HEK293 (cell line): ENCODE measurements around the gene GSTP1.
"Not testable (repeated sequence)": the region's sequence is repeated elsewhere in the genome, so short reads cannot be mapped to it uniquely, and the experiment has no call there.

Experiments
- CTCF ChIA-PET: fragments of 350-600 bp; formaldehyde crosslinking; extraction: SDS; loops from one replicate; lab custom pipeline; 2021; ENCODE audit warnings: antibody characterized with exemption; lab: Yijun Ruan, JAX
- POLR2A ChIA-PET: fragments of 300-600 bp; formaldehyde crosslinking; extraction: SDS; loops from one replicate; lab custom pipeline; 2020; ENCODE audit warnings: antibody characterized with exemption, inconsistent platforms; lab: Yijun Ruan, JAX
- H3K27ac ChIP-seq: fragments of 200-500 bp; sonication (Bioruptor generic); 2 replicates; pipeline ENCODE4 v1.5.1; 2014; ENCODE audit warnings: low read depth, low read length, control low read depth, inconsistent platforms; ENCODE audit errors: extremely low read depth
- H3K36me3 ChIP-seq, 2 experiments: fragments of 200-500 bp in 1 of 2; sonication (Bioruptor generic) in 1 of 2; 1 replicate in 1 of 2; 2 replicates in 1 of 2; pipeline ENCODE4 v1.5.1; 2014 to 2017; ENCODE audit warnings: inconsistent platforms in 2 of 2, low read length in 2 of 2; ENCODE audit not compliant: control insufficient read depth in 2 of 2, insufficient read depth in 1 of 2
- H3K4me1 ChIP-seq: fragments of 200-500 bp; sonication (Bioruptor generic); 2 replicates; pipeline ENCODE4 v1.5.1; 2014; ENCODE audit warnings: mild to moderate bottlenecking, low read length, inconsistent platforms; ENCODE audit not compliant: control insufficient read depth, insufficient read depth
- H3K4me3 ChIP-seq: 2 replicates; pipeline ENCODE4 v1.5.1; 2011; ENCODE audit warnings: low read depth, mild to moderate bottlenecking, control low read depth, low read length, moderate library complexity
- H3K9me3 ChIP-seq: fragments of 200-500 bp; sonication (Bioruptor generic); 2 replicates; pipeline ENCODE4 v1.5.1; 2014; ENCODE audit warnings: low read depth, low read length, inconsistent platforms; ENCODE audit not compliant: control insufficient read depth, insufficient read depth
- BCL11A ChIP-seq: fragments of 450-650 bp; formaldehyde crosslinking; IDR thresholded peaks from 2 replicates; pipeline ENCODE4 v1.5.1; 2016; ENCODE audit warnings: low read depth, missing biosample characterization, missing genetic modification characterization
- HOXC10 ChIP-seq: sonication (generic); formaldehyde crosslinking; IDR thresholded peaks from 2 replicates; pipeline ENCODE4 v1.8.1; 2023; ENCODE audit warnings: mild to moderate bottlenecking, missing genetic modification reagents
- KLF10 ChIP-seq: fragments of 450-650 bp; IDR thresholded peaks from 2 replicates; pipeline ENCODE4 v1.5.1; 2018; ENCODE audit warnings: missing biosample characterization, mild to moderate bottlenecking, missing genetic modification characterization
- KLF16 ChIP-seq: fragments of 450-650 bp; formaldehyde crosslinking; IDR thresholded peaks from 2 replicates; pipeline ENCODE4 v1.5.1; 2017; ENCODE audit warnings: missing biosample characterization, missing genetic modification characterization
- KLF7 ChIP-seq: fragments of 450-650 bp; formaldehyde crosslinking; IDR thresholded peaks from 2 replicates; pipeline ENCODE4 v1.5.1; 2016; ENCODE audit warnings: missing biosample characterization, missing genetic modification characterization, borderline replicate concordance
- KLF9 ChIP-seq: fragments of 450-650 bp; formaldehyde crosslinking; IDR thresholded peaks from 2 replicates; pipeline ENCODE4 v1.5.1; 2016; ENCODE audit warnings: missing biosample characterization, missing genetic modification characterization, low read depth
- MYNN ChIP-seq: fragments of 450-650 bp; formaldehyde crosslinking; IDR thresholded peaks from 2 replicates; pipeline ENCODE4 v1.5.1; 2016; ENCODE audit warnings: missing biosample characterization, missing genetic modification characterization, borderline replicate concordance
- OSR2 ChIP-seq: fragments of 450-650 bp; formaldehyde crosslinking; IDR thresholded peaks from 2 replicates; pipeline ENCODE4 v1.5.1; 2016; ENCODE audit warnings: missing biosample characterization, missing genetic modification characterization
- PRDM6 ChIP-seq: fragments of 450-650 bp; formaldehyde crosslinking; IDR thresholded peaks from 2 replicates; pipeline ENCODE4 v1.5.1; 2017; ENCODE audit warnings: missing biosample characterization, missing genetic modification characterization
- SCRT2 ChIP-seq: fragments of 450-650 bp; formaldehyde crosslinking; IDR thresholded peaks from 2 replicates; pipeline ENCODE4 v1.5.1; 2016; ENCODE audit warnings: missing biosample characterization, missing genetic modification characterization
- ZNF140 ChIP-seq: fragments of 450-650 bp; formaldehyde crosslinking; IDR thresholded peaks from 2 replicates; pipeline ENCODE4 v1.5.1; 2016; ENCODE audit warnings: missing biosample characterization, missing genetic modification characterization
- ZNF148 ChIP-seq: fragments of 450-650 bp; formaldehyde crosslinking; IDR thresholded peaks from 2 replicates; pipeline ENCODE4 v1.5.0; 2017; ENCODE audit warnings: missing biosample characterization, missing genetic modification characterization, borderline replicate concordance
- ZNF184 ChIP-seq: fragments of 450-650 bp; IDR thresholded peaks from 2 replicates; pipeline ENCODE4 v1.5.1; 2018; ENCODE audit warnings: missing biosample characterization, mild to moderate bottlenecking, missing genetic modification characterization
- ZNF214 ChIP-seq: fragments of 450-650 bp; formaldehyde crosslinking; IDR thresholded peaks from 2 replicates; pipeline ENCODE4 v1.5.1; 2017; ENCODE audit warnings: missing biosample characterization, mild to moderate bottlenecking, missing genetic modification characterization, borderline replicate concordance
- ZNF391 ChIP-seq: fragments of 450-650 bp; formaldehyde crosslinking; IDR thresholded peaks from 2 replicates; pipeline ENCODE4 v1.5.1; 2016; ENCODE audit warnings: low read depth, missing biosample characterization, missing genetic modification characterization, borderline replicate concordance
- ZNF600 ChIP-seq: fragments of 450-650 bp; formaldehyde crosslinking; IDR thresholded peaks from 2 replicates; pipeline ENCODE4 v1.5.1; 2016; ENCODE audit warnings: missing biosample characterization, missing genetic modification characterization
- ZNF626 ChIP-seq: fragments of 450-650 bp; sonication (Bioruptor Pico); formaldehyde crosslinking; IDR thresholded peaks from 2 replicates; pipeline ENCODE4 v1.5.1; 2018; ENCODE audit warnings: missing biosample characterization, missing genetic modification characterization, inconsistent platforms
- ZNF654 ChIP-seq: fragments of 450-650 bp; formaldehyde crosslinking; IDR thresholded peaks from 2 replicates; pipeline ENCODE4 v1.5.1; 2016; ENCODE audit warnings: low read depth, missing biosample characterization, missing genetic modification characterization
- ZNF677 ChIP-seq: fragments of 450-650 bp; IDR thresholded peaks from 2 replicates; pipeline ENCODE4 v1.5.0; 2018; ENCODE audit warnings: missing biosample characterization, mild to moderate bottlenecking, missing genetic modification characterization, moderate library complexity
- ZNF76 ChIP-seq: fragments of 450-650 bp; formaldehyde crosslinking; IDR thresholded peaks from 2 replicates; pipeline ENCODE4; 2016; ENCODE audit warnings: low read depth, missing biosample characterization, missing genetic modification characterization, borderline replicate concordance
- ZNF777 ChIP-seq: fragments of 450-650 bp; formaldehyde crosslinking; IDR thresholded peaks from 2 replicates; pipeline ENCODE4 v1.5.1; 2017; ENCODE audit warnings: missing biosample characterization, missing genetic modification characterization, borderline replicate concordance
- TF ChIP-seq, protein P1 (sequence below): fragments of 450-650 bp; formaldehyde crosslinking; IDR thresholded peaks from 2 replicates; pipeline ENCODE4 v1.5.1; 2016; ENCODE audit warnings: missing biosample characterization, missing genetic modification characterization
- TF ChIP-seq, protein P2 (sequence below): fragments of 450-650 bp; formaldehyde crosslinking; IDR thresholded peaks from 2 replicates; pipeline ENCODE4 v1.5.1; 2016; ENCODE audit warnings: missing biosample characterization, missing genetic modification characterization

The GSTP1 gene

DNA sequence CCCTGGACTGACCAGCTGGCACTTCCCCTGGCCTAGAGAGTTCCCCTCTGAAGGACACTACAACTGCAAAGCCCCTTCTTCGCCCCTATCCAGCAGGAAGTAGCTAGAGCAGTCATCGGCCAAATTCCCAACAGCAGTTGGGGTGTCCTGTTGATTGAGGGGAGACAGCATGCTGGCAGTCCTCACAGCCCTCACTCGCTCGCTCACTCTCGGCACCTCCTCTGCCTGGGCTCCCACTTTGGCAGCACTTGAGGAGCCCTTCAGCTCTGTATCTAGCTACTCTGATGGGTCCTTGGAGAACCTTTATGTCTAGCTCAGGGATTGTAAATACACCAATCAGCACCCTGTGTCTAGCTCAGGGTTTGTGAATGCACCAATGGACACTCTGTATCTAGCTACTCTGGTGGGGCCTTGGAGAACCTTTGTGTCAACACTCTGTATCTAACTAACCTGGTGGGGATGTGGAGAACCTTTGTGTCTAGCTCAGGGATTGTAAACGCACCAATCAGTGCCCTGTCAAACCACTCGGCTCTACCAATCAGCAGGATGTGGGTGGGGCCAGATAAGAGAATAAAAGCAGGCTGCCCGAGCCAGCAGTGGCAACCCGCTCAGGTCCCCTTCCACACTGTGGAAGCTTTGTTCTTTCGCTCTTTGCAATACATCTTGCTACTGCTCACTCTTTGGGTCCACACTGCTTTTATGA lies 42.7 kb downstream of the GSTP1 start:
- H3K9me3 ChIP-seq, H3K27ac ChIP-seq, H3K4me3 ChIP-seq, H3K36me3 ChIP-seq, H3K4me1 ChIP-seq, POLR2A ChIA-PET: not testable (repeated sequence)
- CTCF ChIA-PET, result interaction anchor here (4.9 kb wide), 1 partner anchor 11 kb away, joined by 53 read pairs; no protein-coding TSS in a partner anchor

- POLR2A ChIA-PET, result no interaction called here
- CTCF ChIA-PET, result interaction anchor here (0.6 to 4.9 kb wide), 2 partner anchors 12 to 66 kb away, joined by 3 to 53 read pairs; no protein-coding TSS in a partner anchor
- Histone ChIP-seq H3K27ac (no peak overlapping the region), H3K9me3 (no peaks in the 10 kb centered on the region), H3K4me3 (no peak overlapping the region), H3K36me3 (no peaks in the 10 kb centered on the region), H3K4me1 (no peaks in the 10 kb centered on the region)
- TF ChIP-seq ZNF600, result no peak
- no peak for TF ChIP-seq ZNF654 (tag by site-specific recombination)
- no peak for TF ChIP-seq MYNN (tag by site-specific recombination)
- no peak for TF ChIP-seq ZNF184 (tag by site-specific recombination)
- TF ChIP-seq ZNF677 (tag by site-specific recombination), result no peak
- no peak for TF ChIP-seq OSR2 (tag by site-specific recombination)
- no peak for TF ChIP-seq ZNF626 (tag by site-specific recombination)
- TF ChIP-seq KLF9 (tag by site-specific recombination), result no peak
- TF ChIP-seq ZNF214, result no peak
- TF ChIP-seq KLF16, result no peak
- TF ChIP-seq KLF7 (tag by site-specific recombination), result no peak
- TF ChIP-seq ZNF777 (tag by site-specific recombination), result no peak
- TF ChIP-seq HOXC10 (CRISPR knock-in tag), result no peak
- TF ChIP-seq ZNF148, result no peak
- TF ChIP-seq ZNF140 (tag by site-specific recombination), result no peak
These were observed 43.4 kb downstream of the GSTP1 start for GRCh38 chr11:67626970-67627369.

GRCh38 chr11:67627441-67627811 lies 43.8 kb downstream of the GSTP1 start:
- POLR2A ChIA-PET, result no interaction called here
- CTCF ChIA-PET, result interaction anchor here (0.6 to 4.9 kb wide), 4 partner anchors 12 to 74 kb away, joined by 3 to 53 read pairs (median 4); no protein-coding TSS in a partner anchor
- Histone ChIP-seq H3K9me3 (no peaks in the 10 kb centered on the region), H3K36me3 (no peaks in the 10 kb centered on the region), H3K4me3 (no peak overlapping the region), H3K27ac (no peak overlapping the region), H3K4me1 (no peaks in the 10 kb centered on the region)
- no peak for TF ChIP-seq PRDM6 (tag by site-specific recombination)
- no peak for TF ChIP-seq SCRT2 (tag by site-specific recombination)
- TF ChIP-seq BCL11A, result no peak
- TF ChIP-seq, protein P1, sequence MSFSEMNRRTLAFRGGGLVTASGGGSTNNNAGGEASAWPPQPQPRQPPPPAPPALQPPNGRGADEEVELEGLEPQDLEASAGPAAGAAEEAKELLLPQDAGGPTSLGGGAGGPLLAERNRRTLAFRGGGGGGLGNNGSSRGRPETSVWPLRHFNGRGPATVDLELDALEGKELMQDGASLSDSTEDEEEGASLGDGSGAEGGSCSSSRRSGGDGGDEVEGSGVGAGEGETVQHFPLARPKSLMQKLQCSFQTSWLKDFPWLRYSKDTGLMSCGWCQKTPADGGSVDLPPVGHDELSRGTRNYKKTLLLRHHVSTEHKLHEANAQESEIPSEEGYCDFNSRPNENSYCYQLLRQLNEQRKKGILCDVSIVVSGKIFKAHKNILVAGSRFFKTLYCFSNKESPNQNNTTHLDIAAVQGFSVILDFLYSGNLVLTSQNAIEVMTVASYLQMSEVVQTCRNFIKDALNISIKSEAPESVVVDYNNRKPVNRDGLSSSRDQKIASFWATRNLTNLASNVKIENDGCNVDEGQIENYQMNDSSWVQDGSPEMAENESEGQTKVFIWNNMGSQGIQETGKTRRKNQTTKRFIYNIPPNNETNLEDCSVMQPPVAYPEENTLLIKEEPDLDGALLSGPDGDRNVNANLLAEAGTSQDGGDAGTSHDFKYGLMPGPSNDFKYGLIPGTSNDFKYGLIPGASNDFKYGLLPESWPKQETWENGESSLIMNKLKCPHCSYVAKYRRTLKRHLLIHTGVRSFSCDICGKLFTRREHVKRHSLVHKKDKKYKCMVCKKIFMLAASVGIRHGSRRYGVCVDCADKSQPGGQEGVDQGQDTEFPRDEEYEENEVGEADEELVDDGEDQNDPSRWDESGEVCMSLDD (tag by site-specific recombination), result no peak
- no peak for TF ChIP-seq ZNF391
- TF ChIP-seq ZNF76 (tag by site-specific recombination), result no peak
- TF ChIP-seq, protein P2, sequence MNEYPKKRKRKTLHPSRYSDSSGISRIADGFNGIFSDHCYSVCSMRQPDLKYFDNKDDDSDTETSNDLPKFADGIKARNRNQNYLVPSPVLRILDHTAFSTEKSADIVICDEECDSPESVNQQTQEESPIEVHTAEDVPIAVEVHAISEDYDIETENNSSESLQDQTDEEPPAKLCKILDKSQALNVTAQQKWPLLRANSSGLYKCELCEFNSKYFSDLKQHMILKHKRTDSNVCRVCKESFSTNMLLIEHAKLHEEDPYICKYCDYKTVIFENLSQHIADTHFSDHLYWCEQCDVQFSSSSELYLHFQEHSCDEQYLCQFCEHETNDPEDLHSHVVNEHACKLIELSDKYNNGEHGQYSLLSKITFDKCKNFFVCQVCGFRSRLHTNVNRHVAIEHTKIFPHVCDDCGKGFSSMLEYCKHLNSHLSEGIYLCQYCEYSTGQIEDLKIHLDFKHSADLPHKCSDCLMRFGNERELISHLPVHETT, result no peak
- TF ChIP-seq KLF10 (tag by site-specific recombination), result no peak
